GM18520 (cell line): ENCODE data around the gene FHL5.
"Not testable (repeated sequence)": the region's sequence is repeated elsewhere in the genome, so short reads cannot be mapped to it uniquely, and the experiment has no call there.

Source experiments
- ATAC-seq: cut with Tn5 transposase; IDR thresholded peaks from one replicate; pipeline ENCODE4 v1.9.1; 2021; ENCODE audit not compliant: unreplicated experiment

FHL5 gene

DNA sequence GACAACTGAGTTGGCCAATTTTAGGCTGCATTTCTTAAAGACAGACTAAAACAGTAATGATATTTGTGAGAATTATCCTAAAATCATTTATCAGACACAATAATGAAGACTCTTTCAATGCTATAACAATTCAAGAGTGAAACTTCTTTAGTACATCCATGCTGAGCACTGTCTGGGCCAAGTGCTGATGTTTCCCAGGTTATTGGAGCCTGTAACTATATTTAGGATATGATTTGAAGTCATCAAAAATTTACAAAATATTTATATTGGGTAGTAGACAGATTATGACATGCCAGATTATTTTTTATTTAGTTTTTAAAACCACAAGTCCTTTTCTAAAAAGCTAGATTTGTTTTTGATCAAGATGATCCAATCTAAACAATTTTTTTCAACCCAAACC is 45.1 kb downstream of the FHL5 start:
- no peak for ATAC-seq

DNA sequence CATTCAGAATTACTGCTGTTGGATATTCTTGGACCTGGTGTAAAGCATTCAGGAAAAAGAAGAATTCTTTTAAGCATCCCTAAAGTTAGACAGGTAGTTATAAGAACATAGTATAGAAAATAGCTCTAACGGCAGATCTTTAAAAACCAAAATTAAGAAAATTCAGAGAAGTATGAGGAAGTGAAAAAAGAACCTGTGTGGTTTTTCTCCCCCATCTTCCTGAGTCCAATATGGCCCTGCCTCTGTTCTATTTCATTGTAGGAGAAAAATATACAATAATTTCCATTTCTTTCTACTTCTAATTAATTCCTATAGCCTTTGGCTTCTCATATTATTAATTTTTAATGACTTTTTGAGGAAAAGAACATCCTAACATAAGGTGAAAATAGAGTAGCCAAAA is 47.1 kb downstream of the FHL5 start:
- no peak for ATAC-seq

DNA sequence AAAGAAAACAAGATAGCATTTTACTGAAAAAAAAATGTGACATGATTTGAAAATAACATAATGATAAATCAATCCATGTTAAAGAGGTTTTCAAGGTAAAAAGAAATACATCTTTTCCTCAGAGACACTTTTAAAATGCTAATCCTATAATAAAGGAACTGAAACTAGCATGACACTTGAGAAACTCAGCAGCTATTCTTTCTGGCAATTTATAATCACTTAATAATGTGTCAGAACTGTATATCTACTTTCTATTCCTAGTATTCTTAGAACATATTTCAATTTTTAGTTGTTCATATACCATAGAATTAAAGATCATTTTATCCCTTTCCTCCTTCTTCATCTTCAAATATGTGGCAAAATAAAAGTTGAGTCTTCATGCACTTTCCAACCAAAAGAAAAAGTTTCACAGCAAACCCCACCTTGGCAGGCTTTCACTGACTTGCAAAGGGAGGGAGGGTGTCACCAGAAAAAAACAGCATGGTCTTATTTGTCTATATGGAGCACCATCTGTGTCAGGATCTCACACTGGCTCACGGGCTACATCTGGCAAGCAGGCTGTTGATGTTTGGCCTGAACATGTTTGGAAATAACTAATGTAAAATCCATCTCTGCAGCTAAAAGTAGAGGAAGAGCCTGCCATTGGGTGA is 48.5 kb downstream of the FHL5 start:
- ATAC-seq, result peak; percentile 67

DNA sequence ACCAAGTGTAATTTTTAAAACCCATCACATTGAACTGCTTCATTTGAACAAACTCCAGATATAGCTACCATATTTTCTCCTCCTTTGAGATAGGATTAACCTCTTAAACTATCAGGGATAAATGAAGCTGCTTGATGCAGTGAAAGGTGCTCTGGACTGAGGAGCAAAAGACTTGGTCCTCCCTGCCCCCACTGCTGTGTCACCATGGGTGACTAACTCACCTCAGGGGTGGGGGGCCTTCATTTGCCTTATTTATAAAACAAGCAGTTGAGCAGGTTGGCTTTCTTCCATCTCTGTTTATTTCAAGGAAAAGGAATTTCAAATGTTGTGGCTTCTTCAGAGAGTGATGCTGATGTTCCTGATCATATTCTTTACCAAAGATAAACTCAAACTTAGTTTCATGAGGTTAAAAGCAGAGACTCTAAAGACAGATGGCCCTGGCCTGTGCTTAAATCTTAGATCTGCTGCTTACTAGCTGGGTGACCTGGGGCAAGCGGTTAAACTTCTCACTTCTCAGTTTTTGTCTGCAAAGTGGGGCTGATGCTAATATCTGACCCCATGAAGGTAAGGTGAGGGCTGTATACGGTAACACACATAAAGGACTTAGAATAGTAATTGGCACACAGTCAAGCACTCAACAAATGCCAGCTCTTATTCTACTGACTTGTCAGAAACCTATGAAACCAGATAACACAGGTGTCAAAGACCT is 50.5 kb downstream of the FHL5 start:
- ATAC-seq, result no peak

DNA sequence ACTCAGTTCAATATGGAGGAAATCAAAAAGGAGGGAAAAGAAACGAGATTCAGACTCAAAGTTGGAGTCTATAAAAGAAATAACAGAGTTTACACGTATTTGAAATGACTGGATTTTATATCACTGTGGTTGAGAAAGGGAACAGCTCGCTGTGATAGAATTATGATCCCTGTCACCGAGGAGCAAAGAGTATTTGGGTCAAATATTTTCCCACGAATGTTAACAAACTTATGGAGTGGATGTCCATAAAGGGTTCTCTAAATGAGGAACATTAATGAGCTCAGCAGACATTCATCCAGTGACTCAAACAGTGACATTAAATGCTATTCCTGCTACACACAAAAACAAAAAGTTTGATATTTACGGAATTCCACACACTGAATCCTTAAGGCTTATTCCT is 57.9 kb downstream of the FHL5 start:
- ATAC-seq, result no peak

DNA sequence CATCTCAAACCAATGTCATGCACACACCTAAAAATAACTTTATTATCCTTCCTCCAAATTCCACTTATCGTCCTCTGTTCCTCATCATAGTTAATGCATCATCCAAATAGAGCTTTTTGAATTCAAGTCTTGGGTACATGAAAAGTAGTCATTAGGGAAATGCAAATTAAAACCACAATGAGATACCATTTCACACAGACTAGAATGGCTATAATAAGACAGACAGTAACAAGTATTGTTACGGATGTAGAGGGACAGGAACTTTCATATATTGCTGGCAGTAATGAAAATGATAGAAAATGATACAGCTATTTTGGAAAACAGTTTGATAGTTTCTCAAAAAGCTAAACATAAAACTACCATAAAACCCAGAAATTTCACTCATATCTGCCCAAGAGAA is 59.1 kb downstream of the FHL5 start:
- peak; percentile 38 for ATAC-seq

DNA sequence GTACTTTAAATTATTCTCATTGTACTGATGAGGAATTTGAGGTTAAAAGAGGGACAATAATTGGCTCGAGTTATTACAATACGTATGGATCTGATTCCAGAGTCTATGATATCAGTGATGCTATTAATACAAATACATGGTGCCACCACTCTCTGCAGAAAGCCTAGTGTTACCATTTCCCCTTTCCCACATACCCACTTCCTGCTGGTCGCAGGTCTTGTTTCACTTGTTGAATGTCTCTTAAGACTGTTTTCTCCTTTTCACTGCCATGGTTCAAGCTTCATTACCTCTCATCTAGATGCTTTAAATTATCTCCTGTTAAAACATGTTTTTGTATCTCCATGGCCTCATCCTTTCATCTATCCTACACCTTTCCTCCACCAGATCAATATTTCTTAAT is 62.0 kb downstream of the FHL5 start:
- no peak for ATAC-seq

DNA sequence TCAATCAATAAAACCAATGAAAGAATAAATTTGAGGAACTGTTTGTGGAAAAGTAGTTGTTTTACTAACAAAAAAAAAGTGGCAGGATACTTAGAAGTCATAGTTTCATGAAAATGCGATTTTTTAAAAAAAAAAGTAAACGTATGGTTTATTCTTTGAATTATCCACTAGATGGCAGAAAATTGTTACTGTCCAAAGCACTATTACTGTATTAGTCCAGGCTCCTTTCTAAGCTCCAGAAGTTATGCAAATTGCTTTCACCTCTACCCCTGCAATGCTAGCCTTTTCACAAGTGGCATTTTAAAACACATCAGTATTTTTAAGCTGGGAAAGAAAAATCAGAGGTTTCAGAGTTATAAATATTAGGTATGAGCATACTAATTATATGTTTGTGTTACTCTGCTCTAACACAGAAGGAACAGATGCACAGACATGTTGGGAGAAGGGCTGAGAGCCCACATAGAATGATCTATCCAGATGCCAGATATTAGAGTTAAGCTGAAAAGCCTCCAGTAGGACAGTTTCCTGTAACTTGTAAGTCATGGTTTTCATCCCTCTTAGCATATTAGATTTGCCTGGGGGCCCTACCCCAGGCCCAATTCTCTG is 63.9 kb downstream of the FHL5 start:
- peak; percentile 75 for ATAC-seq

DNA sequence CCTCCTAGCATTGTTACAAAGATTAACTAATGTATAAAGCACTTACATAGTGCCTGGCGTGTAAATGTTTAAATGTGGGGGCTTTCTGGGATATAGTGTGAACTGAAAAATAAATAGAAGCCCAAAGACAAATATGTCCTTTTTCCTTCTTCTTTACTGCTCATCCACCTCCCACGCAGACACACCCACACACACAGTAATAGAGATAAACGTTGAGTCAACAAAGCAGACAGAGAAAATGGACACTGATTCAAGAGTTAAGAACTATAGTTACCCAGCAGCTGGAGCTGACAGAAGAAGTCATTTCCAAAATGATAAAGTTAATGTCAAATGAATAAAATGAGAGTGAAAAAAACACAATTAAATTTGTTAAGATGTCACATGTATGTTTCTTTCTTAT is 68.3 kb downstream of the FHL5 start:
- no peak for ATAC-seq

DNA sequence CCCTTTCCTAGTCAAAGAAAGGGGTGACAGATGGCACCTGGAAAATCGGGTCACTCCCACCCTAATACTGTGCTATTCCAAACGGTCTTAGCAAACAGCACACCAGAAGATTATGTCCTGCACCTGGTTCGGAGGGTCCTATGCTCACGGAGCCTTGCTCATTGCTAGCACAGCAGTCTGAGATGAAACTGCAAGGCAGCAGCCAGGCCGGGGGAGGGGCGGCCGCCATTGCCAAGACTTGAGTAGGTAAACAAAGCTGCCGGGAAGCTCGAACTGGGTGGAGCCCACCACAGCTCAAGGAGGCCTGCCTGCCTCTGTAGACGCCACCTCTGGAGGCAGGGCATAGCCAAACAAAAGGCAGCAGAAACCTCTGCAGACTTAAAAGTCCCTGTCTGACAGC is 75.1 kb downstream of the FHL5 start:
- not testable (repeated sequence) for ATAC-seq

DNA sequence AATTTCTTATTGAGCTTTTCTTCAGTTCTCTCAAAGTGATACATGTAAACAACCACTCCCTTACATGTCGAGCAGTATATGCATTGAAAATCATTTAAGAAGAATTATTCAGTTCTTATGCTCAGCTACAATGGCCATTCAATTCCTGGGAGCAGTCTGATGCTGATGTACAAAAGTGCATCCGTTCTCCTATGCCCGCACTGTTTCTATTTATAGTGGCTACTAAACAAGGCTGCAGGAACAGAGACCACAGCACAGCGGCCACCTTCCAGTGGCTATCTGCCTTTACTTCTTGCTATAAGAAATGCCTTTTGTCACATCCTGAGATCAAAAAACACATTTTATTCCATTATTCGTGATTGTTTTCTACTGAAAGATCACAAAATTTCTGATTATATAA is 82.2 kb downstream of the FHL5 start:
- ATAC-seq, result no peak

DNA sequence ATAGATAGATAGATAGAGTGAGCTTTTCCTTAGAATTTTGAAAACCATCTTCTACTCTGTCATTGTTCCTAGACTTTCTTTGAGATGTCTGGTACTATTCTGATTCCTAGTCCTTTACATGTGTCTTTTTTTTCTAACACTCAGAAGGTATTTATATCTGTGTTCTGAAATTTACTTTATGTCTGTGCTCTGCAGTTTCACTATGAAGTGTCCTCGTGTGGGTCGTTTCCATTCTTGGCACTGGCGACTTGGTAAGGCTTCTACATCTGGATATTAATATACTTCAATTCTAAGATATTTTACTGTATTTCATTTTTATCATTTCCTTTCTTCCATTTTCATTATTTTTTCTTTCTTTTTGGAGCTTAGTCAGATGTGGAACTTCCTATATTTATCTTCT is 87.0 kb downstream of the FHL5 start:
- ATAC-seq, result peak; percentile 38

DNA sequence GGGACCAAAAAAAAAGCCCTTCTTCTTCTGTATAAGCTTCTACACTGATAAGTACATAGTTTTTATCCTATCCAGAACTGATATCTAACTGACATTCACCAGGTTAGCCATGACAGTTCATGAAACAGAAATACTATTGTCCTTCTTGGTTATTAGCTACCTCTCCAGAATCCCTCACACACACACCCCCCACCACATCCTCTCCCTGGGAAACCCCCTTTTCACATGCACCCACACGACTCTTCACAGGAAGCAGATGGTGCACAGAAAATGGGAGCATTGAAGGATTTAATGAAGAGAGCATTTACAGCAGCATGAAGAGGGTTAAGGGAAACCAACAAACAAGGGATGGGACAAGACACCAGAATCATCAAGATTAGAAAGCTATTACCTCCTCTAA is 88.9 kb downstream of the FHL5 start:
- no peak for ATAC-seq

DNA sequence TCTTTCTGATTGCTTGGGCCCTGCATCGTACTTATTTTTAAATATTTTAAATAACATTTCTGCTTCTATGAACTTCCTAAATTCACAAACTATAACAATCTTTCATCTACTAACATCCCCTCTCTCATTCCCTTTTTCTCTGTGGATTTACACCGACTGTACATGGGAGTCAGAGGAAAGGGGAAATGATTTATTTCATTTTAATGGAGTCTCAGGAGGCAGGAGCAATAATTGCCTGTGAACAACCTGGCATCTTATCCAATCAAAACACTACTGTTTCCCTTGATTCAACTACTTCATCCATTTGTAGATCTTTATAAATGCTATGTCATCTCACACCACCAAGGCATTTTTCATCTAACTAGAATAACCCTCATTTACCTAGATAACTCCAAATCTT is 89.6 kb downstream of the FHL5 start:
- ATAC-seq, result no peak

DNA sequence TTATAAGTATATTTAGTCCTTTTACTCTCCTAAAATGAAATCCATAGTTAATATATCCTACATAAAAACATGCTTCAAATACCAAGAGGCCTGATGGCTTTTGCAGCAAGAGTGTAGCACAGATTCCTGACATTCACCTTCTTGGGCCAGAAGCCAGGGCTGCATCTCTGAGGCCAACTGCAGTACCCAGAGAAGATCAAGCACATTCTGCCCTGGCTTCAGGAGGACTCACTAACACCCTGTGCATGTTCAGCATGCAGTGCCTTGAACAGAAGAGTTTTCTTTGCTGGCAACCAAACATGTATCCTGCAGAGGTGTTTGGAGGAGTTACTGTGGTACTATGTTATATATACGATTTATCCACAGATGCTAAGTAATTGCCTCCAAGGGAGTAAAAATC is 90.3 kb downstream of the FHL5 start:
- ATAC-seq, result no peak

DNA sequence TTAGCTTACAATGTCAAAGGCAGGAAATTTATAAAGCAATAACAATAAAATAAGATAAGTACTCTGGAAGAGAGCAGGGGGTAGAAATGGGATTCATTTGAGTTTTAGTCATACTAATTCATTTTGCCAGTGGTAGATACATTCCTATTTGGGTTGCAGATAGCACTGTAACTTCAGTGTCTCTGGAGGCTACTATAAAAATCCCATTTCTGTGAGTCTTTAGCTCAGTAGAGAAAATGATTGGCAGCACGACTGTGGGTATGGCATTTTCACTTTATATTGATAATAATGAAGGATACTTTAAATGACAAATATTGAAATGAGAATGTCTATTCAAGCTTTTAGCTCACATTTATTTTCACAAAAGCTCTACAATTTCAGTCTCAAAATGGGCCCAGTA is 93.6 kb downstream of the FHL5 start:
- ATAC-seq, result no peak

DNA sequence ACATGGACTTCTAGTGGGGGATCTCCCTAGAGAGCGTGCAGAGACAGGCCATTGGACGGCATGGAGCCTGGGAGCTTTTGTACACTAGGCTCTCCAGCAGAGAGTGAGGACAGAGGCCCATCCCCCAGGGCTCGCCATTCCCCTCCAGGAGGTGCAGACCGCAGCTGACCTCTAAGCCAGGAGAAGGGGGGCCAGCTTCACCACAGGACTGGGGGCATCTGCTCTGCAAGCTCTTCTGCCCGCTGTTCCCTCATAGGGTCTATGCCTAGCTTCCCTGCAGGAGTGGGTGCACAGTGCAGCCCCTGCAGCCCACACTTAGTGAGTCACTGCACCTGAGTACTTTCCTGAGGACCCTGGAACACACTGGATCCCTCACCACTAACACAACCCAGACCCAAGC is 94.4 kb downstream of the FHL5 start:
- ATAC-seq, result no peak

DNA sequence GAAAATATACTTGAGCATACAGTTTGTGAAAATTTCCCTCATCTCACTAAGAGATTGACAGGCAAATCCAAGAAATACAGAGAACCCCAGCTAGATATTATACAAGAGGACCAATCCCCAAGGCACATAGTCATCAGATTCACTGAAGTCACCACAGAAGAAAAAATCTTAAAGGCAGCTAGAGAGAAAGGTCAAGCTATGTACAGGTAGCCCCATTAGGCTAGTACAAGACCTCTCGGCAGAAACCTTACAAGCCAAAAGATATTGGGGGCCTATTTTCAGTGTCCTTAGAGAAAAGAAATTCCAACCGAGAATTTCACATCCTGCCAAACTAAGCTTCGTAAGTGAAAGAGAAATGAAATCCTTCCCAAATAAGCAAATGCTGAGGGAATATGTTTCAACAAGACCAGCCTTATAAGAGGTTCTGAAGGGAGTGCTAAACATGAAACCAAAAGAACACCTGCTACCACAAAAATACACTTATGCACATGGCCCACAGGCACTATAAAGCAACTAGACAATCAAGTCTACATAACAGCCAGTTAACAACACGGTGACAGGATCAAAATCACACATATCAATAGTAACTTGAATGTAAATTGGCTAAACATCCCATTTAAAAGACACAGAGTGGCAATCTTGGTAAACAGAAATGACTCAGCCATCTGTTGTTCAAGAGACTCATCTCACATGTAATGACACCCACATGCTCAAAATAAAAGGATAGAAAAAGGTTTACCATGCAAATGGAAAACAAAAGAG is 96.3 kb downstream of the FHL5 start:
- peak; percentile 75 for ATAC-seq
